Activated CD4-positive, CD25-positive, alpha-beta regulatory T cell treated with anti-CD3 and anti-CD28 coated beads, Interleukin-2, amount 50 U/mL, for 24 hours (primary cell): ENCODE results near the gene MARCHF6.

ENCODE experiments used
- ATAC-seq, 2 donors: fragments of 150-1000 bp; cut with Tn5 transposase; one replicate each; pipeline ENCODE4 v1.10.0; 2021; ENCODE audit warnings: mild to moderate bottlenecking in 1 of 2, moderate library complexity in 1 of 2

MARCHF6 gene

GRCh38 chr5:10353241-10354047, at the start of gene MARCHF6:
Gene MARCHF6 (plus strand): TSS chr5:10353695. CDS start chr5:10353899, 204 bp downstream.
- peak; percentile 84 to 90 for ATAC-seq

- ATAC-seq: no peak
Measured at GRCh38 chr5:10303699-10304170, 49.8 kb upstream of the MARCHF6 start.

GRCh38 chr5:10304932-10305331, 48.6 kb upstream of the MARCHF6 start:
- no peak for ATAC-seq

GRCh38 chr5:10306114-10306513, 47.4 kb upstream of the MARCHF6 start:
- ATAC-seq: no peak

- ATAC-seq: no peak
Measured at GRCh38 chr5:10306806-10307205, 46.7 kb upstream of the MARCHF6 start.

- ATAC-seq: peak; percentile 45 to 59
Measured at GRCh38 chr5:10307206-10308148, 46.0 kb upstream of the MARCHF6 start, which contains the start of gene CMBL. Gene CMBL (minus strand): TSS chr5:10307902. CDS start chr5:10290762, 17,140 bp downstream.

GRCh38 chr5:10308844-10309243, 44.7 kb upstream of the MARCHF6 start:
- no peak for ATAC-seq

- ATAC-seq: no peak
Measured at GRCh38 chr5:10310066-10310779, 43.3 kb upstream of the MARCHF6 start.

GRCh38 chr5:10310835-10311570, 42.5 kb upstream of the MARCHF6 start:
- peak; percentile 75 to 85 for ATAC-seq

GRCh38 chr5:10311595-10312425, 41.7 kb upstream of the MARCHF6 start:
- no peak for ATAC-seq

- no peak for ATAC-seq
Measured at GRCh38 chr5:10315201-10315600, 38.3 kb upstream of the MARCHF6 start.

- ATAC-seq: no peak
Measured at GRCh38 chr5:10315824-10316509, 37.5 kb upstream of the MARCHF6 start.

- peak in 1 of 2 donors; percentile 36 for ATAC-seq
Measured at GRCh38 chr5:10317825-10318682, 35.4 kb upstream of the MARCHF6 start.

GRCh38 chr5:10319202-10319851, 34.2 kb upstream of the MARCHF6 start:
- no peak for ATAC-seq

- no peak for ATAC-seq
Measured at GRCh38 chr5:10320793-10321192, 32.7 kb upstream of the MARCHF6 start.

- ATAC-seq: no peak
Measured at GRCh38 chr5:10321882-10322281, 31.6 kb upstream of the MARCHF6 start.

- no peak for ATAC-seq
Measured at GRCh38 chr5:10323588-10324488, 29.7 kb upstream of the MARCHF6 start.
